ENCODE data around the gene TLK1.
"Not testable (repeated sequence)": the region's sequence is repeated elsewhere in the genome, so short reads cannot be mapped to it uniquely, and the experiment has no call there.

The TLK1 gene

GRCh38 chr2:171169333-171169732 lies 8.6 kb upstream of the TLK1 start:
- peak; percentile 11 for DNase-seq

- no peak for DNase-seq
These were observed 6.8 kb upstream of the TLK1 start for GRCh38 chr2:171167352-171167997.

GRCh38 chr2:171166328-171166983 lies 5.8 kb upstream of the TLK1 start:
- DNase-seq = no peak

GRCh38 chr2:171165967-171166327 lies 5.3 kb upstream of the TLK1 start:
- no peak for DNase-seq

- no peak for DNase-seq
These were observed 2.6 kb upstream of the TLK1 start for GRCh38 chr2:171163261-171163660.

GRCh38 chr2:171162522-171163197 lies 2.0 kb upstream of the TLK1 start:
- not testable (repeated sequence) for DNase-seq

- DNase-seq = peak; percentile 52
These were observed 455 bp upstream of the TLK1 start for GRCh38 chr2:171160956-171161740.

- peak; percentile 68 for DNase-seq
These were observed 1.1 kb downstream of the TLK1 start for GRCh38 chr2:171159372-171160118.

GRCh38 chr2:171158790-171159371 lies 1.8 kb downstream of the TLK1 start:
- no peak for DNase-seq

- DNase-seq = no peak
These were observed 2.5 kb downstream of the TLK1 start for GRCh38 chr2:171158036-171158789.

- no peak for DNase-seq
These were observed 3.6 kb downstream of the TLK1 start for GRCh38 chr2:171157109-171157500.

GRCh38 chr2:171154348-171154747 lies 6.3 kb downstream of the TLK1 start:
- DNase-seq = no peak

- DNase-seq = no peak
These were observed 9.9 kb downstream of the TLK1 start for GRCh38 chr2:171150694-171151285.

- DNase-seq = no peak
These were observed 10.6 kb downstream of the TLK1 start for GRCh38 chr2:171149986-171150693.

- no peak for DNase-seq
These were observed 11.3 kb downstream of the TLK1 start for GRCh38 chr2:171149171-171149938.

GRCh38 chr2:171147081-171147480 lies 13.6 kb downstream of the TLK1 start:
- DNase-seq = no peak

- no peak for DNase-seq
These were observed 14.1 kb downstream of the TLK1 start for GRCh38 chr2:171146633-171147032.

GRCh38 chr2:171146071-171146470 lies 14.6 kb downstream of the TLK1 start:
- no peak for DNase-seq

GRCh38 chr2:171143670-171144062 lies 17.0 kb downstream of the TLK1 start:
- DNase-seq = no peak
